GM12878 (cell line): ENCODE results near the gene LDLRAD4. TPM values are rescaled to one million over a fixed set of nuclear protein-coding genes. Genes with fewer than 3 reads are reported as not detected.

Experiments
- ATAC-seq: fragments of 200-7000 bp; cut with Tn5 transposase; 3 replicates; pipeline ENCODE4 v1.9.1; 2020; ENCODE audit warnings: mild to moderate bottlenecking, moderate library complexity
- BruUV-seq: library from RNA; stranded (reverse); fragments of 400-500 nt; replicated peaks from 2 replicates; lab custom pipeline; 2021; lab: Mats Ljungman, UMichigan
- CTCF ChIA-PET: fragments of 300-600 bp; sonication (Branson Sonifier 250); formaldehyde crosslinking; extraction: SDS; loops from one replicate; lab custom pipeline; 2021; ENCODE audit warnings: inconsistent platforms; lab: Yijun Ruan, JAX
- POLR2A ChIA-PET: fragments of 350-600 bp; formaldehyde crosslinking; extraction: SDS; loops from one replicate; lab custom pipeline; 2021; ENCODE audit warnings: inconsistent platforms; lab: Charles Lee
- RAD21 ChIA-PET: fragments of 300-600 bp; sonication (Branson Sonifier 250); formaldehyde crosslinking; loops from one replicate; lab custom pipeline; 2023; ENCODE audit warnings: antibody characterized with exemption; ENCODE audit not compliant: unreplicated experiment; lab: Charles Lee
- SMC1A ChIA-PET: fragments of 300-600 bp; sonication (Branson Sonifier 250); formaldehyde crosslinking; loops from one replicate; lab custom pipeline; 2023; ENCODE audit not compliant: unreplicated experiment, uncharacterized antibody; lab: Charles Lee
- DNase-seq: peaks from one replicate; pipeline ENCODE4 v3.0.0-alpha.2; 2011; ENCODE audit warnings: low read depth, low spot score
- FAIRE-seq: peaks from 3 replicates; lab custom pipeline; 2011; peaks lifted over from hg19 to GRCh38; lab: Jason Lieb, UNC
- H2AFZ ChIP-seq: 2 replicates; pipeline ENCODE4 v1.6.0; 2011; ENCODE audit warnings: low read depth, low read length, control low read depth; ENCODE audit not compliant: control insufficient read depth
- H3K27ac ChIP-seq: 2 replicates; pipeline ENCODE4 v1.5.1; 2011; ENCODE audit warnings: control low read depth; ENCODE audit not compliant: control insufficient read depth, insufficient read depth
- H3K27me3 ChIP-seq, 2 experiments: replicated peaks in 1 of 2; 2 replicates each; pipeline versions ENCODE4 v1.6.0 to v1.6.1; 2011; ENCODE audit warnings: low read length in 1 of 2; ENCODE audit not compliant: control insufficient read depth in 2 of 2, insufficient read depth in 2 of 2
- H3K36me3 ChIP-seq, 2 experiments: 2 replicates each; pipeline ENCODE4 v1.5.1; 2011; ENCODE audit warnings: low read length in 1 of 2; ENCODE audit not compliant: control insufficient read depth in 2 of 2, insufficient read depth in 2 of 2
- H3K4me1 ChIP-seq: 2 replicates; pipeline ENCODE4 v1.6.1; 2011; ENCODE audit warnings: mild to moderate bottlenecking, low read length, moderate library complexity, mixed read lengths; ENCODE audit not compliant: control insufficient read depth, insufficient read depth
- H3K4me2 ChIP-seq: 2 replicates; pipeline ENCODE4 v1.6.0; 2011; ENCODE audit warnings: control low read depth; ENCODE audit not compliant: control insufficient read depth, insufficient read depth
- H3K4me3 ChIP-seq: fragments of 200-600 bp; sonication (generic); 2 replicates; pipeline ENCODE4 v1.5.1; 2016
- H3K79me2 ChIP-seq: 2 replicates; pipeline ENCODE4 v1.6.0; 2011; ENCODE audit warnings: low read length; ENCODE audit not compliant: control insufficient read depth, insufficient read depth
- H3K9ac ChIP-seq: 2 replicates; pipeline ENCODE4 v1.8.0; 2011; ENCODE audit warnings: low read length, control low read depth, mixed read lengths; ENCODE audit not compliant: control insufficient read depth, insufficient read depth
- H3K9me3 ChIP-seq: replicated peaks from 3 replicates; pipeline ENCODE4 v1.5.1; 2011; ENCODE audit warnings: mild to moderate bottlenecking, low read length; ENCODE audit not compliant: control insufficient read depth, insufficient read depth
- H4K20me1 ChIP-seq: 2 replicates; pipeline ENCODE4 v1.6.0; 2011; ENCODE audit not compliant: control insufficient read depth, insufficient read depth
- ATF3 ChIP-seq: IDR thresholded peaks from 2 replicates; pipeline ENCODE4 v1.6.1; 2011; ENCODE audit warnings: low read depth, mild to moderate bottlenecking, low read length, moderate library complexity, borderline replicate concordance; ENCODE audit errors: extremely low read depth
- CUX1 ChIP-seq: IDR thresholded peaks from 2 replicates; pipeline ENCODE4 v1.6.1; 2012; ENCODE audit warnings: improper control_type of control experiment, low read depth, low read length; ENCODE audit not compliant: insufficient replicate concordance
- ETV6 ChIP-seq, 2 experiments: fragments of 450-650 bp in 1 of 2; IDR thresholded peaks in 1 of 2; conservative IDR thresholded peaks in 1 of 2; 2 replicates each; pipeline ENCODE4 v1.6.1; 2014; ENCODE audit warnings: antibody characterized with exemption in 1 of 2, borderline replicate concordance in 1 of 2, low read depth in 1 of 2, mild to moderate bottlenecking in 1 of 2, moderate library complexity in 1 of 2
- RELB ChIP-seq: fragments of 450-650 bp; IDR thresholded peaks from 2 replicates; pipeline ENCODE4 v1.6.1; 2017; ENCODE audit warnings: low read depth, mild to moderate bottlenecking, moderate library complexity
- SKIL ChIP-seq: fragments of 450-650 bp; IDR thresholded peaks from 2 replicates; pipeline ENCODE4 v1.6.1; 2017; ENCODE audit warnings: mild to moderate bottlenecking, low read depth, inconsistent platforms; ENCODE audit not compliant: poor library complexity, severe bottlenecking
- SMAD5 ChIP-seq: IDR thresholded peaks from 2 replicates; pipeline ENCODE4 v1.6.1; 2016; ENCODE audit warnings: antibody characterized with exemption, low read depth
- ZBTB11 ChIP-seq: fragments of 450-650 bp; formaldehyde crosslinking; IDR thresholded peaks from 2 replicates; pipeline ENCODE4 v1.5.0; 2022; ENCODE audit warnings: mild to moderate bottlenecking, missing genetic modification characterization
- WGBS: methylation state at CpG from one replicate; pipeline ENCODE4 v1.1.6; 2016; ENCODE audit warnings: low lambda C conversion rate; ENCODE audit not compliant: insufficient replicate concordance, insufficient coverage; ENCODE audit errors: missing lambda C conversion rate; 5-methylcytosine and 5-hydroxymethylcytosine counted together
- in situ Hi-C: fragments of 300-500 bp; cut with MboI; formaldehyde crosslinking; loops from 9 replicates; pipeline ENCODE4 v1.14.3; 2018; ENCODE audit warnings: mixed read lengths
- intact Hi-C: fragments of 100-400 bp; cut with micrococcal nuclease; formaldehyde crosslinking; loops from one replicate; pipeline ENCODE4 v1.14.2; 2022; ENCODE audit not compliant: unreplicated experiment
- polyA plus RNA-seq, 11 experiments: library from polyadenylated mRNA; depleted of rRNA in 4 of 11; unstranded in 6 of 11; stranded (reverse) in 5 of 11; fragments of >200 nt; fragmentation: Nextera tagmentation in 4 of 11; fragmentation: Illumina TruSeq in 1 of 11; extraction: Ambion mirVana in 4 of 11; extraction: Trizol in 1 of 11; gene quantifications; 1 replicate in 1 of 11; 2 replicates in 10 of 11; pipeline versions ENCODE4 v1.2.1 to v1.2.3, GENCODE V29; 2011 to 2016; ENCODE audit warnings: inconsistent platforms in 2 of 11, missing spikeins in 2 of 11, low read depth in 1 of 11
- total RNA-seq, 4 experiments: library from RNA; depleted of rRNA in 3 of 4; stranded (reverse); fragments of >200 nt in 3 of 4; fragmentation: Illumina TruSeq in 1 of 4; extraction: Trizol in 1 of 4; gene quantifications; 2 replicates each; pipeline versions ENCODE4 v1.2.1 to v1.2.3, GENCODE V29; 2013 to 2021

Gene LDLRAD4
- total and polyA plus RNA-seq, 10 of the 15 experiments (the other 5 are each of a cell fraction or from before 2014, with no cell fraction given), result 2.7 to 16.8 (median 11.2) TPM

- TF ChIP-seq ZBTB11 (CRISPR knock-in tag) (no peak), RELB (no peak), ETV6 (conservative IDR thresholded peaks at IDR 0.05 in 1 of 2, IDR thresholded peaks at IDR 0.05 in 1 of 2; ENCODE audit: borderline replicate concordance in 1 of 2, low read depth in 1 of 2) (no peak), ATF3 (no peak)
- TF ChIP-seq, all 136 proteins: peak for 0
These were observed 142.9 kb downstream of the LDLRAD4 start (continued) for GRCh38 chr18:13361431-13361830.

GRCh38 chr18:13362051-13362450, 143.5 kb downstream of the LDLRAD4 start:
- TF ChIP-seq CUX1 (no peak), SKIL (no peak), SMAD5 (no peak)
- TF ChIP-seq, all 136 proteins: peak for 0
- H3K4me1 ChIP-seq, result peaks cover 6% of the 10 kb centered on the region
- H3K4me3 ChIP-seq, result no peak overlapping the region
- ATAC-seq (no peak), FAIRE-seq (no peak), DNase-seq (no peak)
- ChIA-PET POLR2A (no interaction called here), CTCF (interaction anchor here (1.5 kb wide), 1 partner anchor 11 kb away, joined by 5 read pairs; no protein-coding TSS in a partner anchor), SMC1A (no interaction called here), RAD21 (no interaction called here)
- WGBS, result 46% methylated on average over 8 of the region's 8 CpGs
- no peak overlapping the region for H3K4me2 ChIP-seq
- intact Hi-C loops (no loop called here), in situ Hi-C loops (no loop called here)
- no peaks in the 10 kb centered on the region for H3K27me3 ChIP-seq
- no peaks in the 10 kb centered on the region; the same call in 2 of the 3 replicates for H3K9me3 ChIP-seq
- H3K9ac ChIP-seq, result no peak overlapping the region
- no peaks in the 10 kb centered on the region for H3K36me3 ChIP-seq
- H2AFZ ChIP-seq, result no peak overlapping the region
- H4K20me1 ChIP-seq, result no peaks in the 10 kb centered on the region
- H3K27ac ChIP-seq, result no peak overlapping the region
- no TSS peak for BruUV-seq
- H3K79me2 ChIP-seq, result no peaks in the 10 kb centered on the region
